T-helper 2 cell treated with Interferon-gamma antibody and Interleukin-4, amounts not matched to agents 5 μg/mL and 100 μg/mL, for 36 hours (primary cell): ENCODE measurements around the gene CRMP1.

Experiments
- DNase-seq: peaks from one replicate; pipeline ENCODE4 v3.0.0; 2021; ENCODE audit warnings: low spot score
- H3K27ac Mint-ChIP-seq: one replicate; pipeline ENCODE4 v1.8.0; 2021; ENCODE audit warnings: mild to moderate bottlenecking, mixed read lengths
- H3K27me3 Mint-ChIP-seq: one replicate; pipeline ENCODE4 v1.8.0; 2021; ENCODE audit warnings: low read depth, mixed read lengths
- H3K36me3 Mint-ChIP-seq: one replicate; pipeline ENCODE4 v1.8.0; 2021; ENCODE audit warnings: low read depth, mixed read lengths
- H3K4me1 Mint-ChIP-seq: one replicate; pipeline ENCODE4 v1.8.0; 2021; ENCODE audit warnings: low read depth, mixed read lengths
- H3K4me3 Mint-ChIP-seq: one replicate; pipeline ENCODE4 v1.8.0; 2022; ENCODE audit warnings: mild to moderate bottlenecking, moderate library complexity, mixed read lengths
- H3K9me3 Mint-ChIP-seq: one replicate; pipeline ENCODE4 v1.8.0; 2021; ENCODE audit warnings: mixed read lengths

Gene CRMP1

DNA sequence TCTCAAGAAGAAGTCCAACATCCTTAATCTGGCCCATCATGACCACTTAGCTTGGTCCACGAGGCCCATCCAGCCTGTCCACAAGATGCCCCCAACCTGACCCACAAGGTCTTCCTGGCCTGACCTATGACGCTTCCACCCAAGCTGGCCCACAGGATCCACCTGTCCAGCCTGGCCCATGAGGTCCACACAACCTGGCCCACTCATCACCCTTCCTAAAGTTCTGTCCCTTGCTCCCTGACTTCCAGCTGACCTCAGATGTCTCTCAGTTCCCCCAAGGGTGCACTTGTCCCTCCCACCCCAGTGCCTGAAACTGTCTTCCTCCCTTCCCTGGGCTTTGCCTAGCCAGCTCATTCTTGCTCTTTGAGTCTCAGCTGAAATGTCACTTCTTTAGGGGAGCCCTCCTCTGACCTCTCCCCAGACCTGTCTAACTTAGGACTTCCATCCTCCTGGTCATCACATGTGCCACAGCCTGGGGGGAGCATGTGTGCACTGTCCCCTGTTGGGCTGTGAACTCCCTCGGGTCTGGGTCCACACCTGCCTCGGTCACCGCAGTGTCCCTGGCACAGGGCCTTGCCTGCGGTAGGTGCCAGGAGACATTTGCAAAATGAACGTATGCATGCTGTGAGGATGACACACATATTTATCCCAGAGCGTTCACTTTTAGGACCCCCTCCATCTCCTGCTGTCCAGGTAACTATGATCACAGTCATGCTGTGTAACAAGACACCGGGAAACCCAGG, 120.2 kb downstream of the CRMP1 start:
- Mint-ChIP-seq H3K27ac (no peak overlapping the region), H3K4me3 (no peak overlapping the region), H3K36me3 (no peaks in the 10 kb centered on the region), H3K4me1 (no peaks in the 10 kb centered on the region), H3K9me3 (peaks cover 33% of the 10 kb centered on the region), H3K27me3 (no peaks in the 10 kb centered on the region)
- no peak for DNase-seq
